ENCODE results near the gene CDX1. TPM values are rescaled to one million over a fixed set of nuclear protein-coding genes. Genes with fewer than 3 reads are reported as not detected.

CDX1 gene
- total RNA-seq, 1 donor from 2014 or later = not detected

DNA sequence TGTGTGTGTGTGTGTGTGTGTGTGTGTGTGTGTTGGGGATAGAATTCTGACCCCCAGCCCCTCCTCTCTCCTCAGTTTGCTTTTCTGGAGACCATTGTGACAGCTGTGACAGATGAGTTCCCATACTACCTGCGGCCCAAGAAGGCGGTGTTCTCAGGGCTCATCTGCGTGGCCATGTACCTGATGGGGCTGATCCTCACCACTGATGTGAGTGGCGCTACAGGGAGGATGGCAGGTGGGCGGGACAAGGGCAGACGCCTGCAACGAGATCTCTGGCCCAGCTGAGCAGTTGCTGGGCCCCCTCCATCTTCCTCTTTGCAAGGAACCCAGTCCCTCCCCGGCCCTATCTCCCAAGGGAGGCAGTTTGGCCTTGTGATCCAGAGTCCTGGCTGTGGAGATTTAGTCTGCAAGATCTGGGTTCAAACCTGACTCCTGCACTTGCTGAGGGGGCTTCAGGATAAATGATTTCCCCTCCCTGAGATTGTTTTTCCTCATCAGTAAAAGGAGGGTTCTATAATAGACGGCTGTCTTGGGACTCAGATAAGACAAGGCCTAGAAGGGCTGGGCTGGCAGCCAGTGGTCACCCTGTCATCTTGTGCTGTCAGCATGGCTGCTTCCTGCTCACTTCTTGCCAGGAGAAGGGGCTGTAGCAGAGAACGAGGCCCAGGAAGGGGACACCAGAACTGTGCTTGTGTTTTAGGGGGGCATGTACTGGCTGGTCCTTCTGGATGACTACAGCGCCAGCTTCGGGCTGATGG lies 37.4 kb downstream of the CDX1 start:
- H3K4me3 ChIP-seq (ENCODE audit: low read depth, low read length) = no peak overlapping the region
- no peak for DNase-seq (ENCODE audit: low read depth)
- no peak for TF ChIP-seq CTCF (conservative IDR thresholded peaks at IDR 0.05; ENCODE audit: low read depth, low read length)

- no peak for DNase-seq (ENCODE audit: low read depth)
- TF ChIP-seq CTCF (conservative IDR thresholded peaks at IDR 0.05; ENCODE audit: low read depth, low read length) = no peak
- H3K4me3 ChIP-seq (ENCODE audit: low read depth, low read length) = no peak overlapping the region
These were observed 38.0 kb downstream of the CDX1 start for GRCh38 chr5:150204590-150204960.

DNA sequence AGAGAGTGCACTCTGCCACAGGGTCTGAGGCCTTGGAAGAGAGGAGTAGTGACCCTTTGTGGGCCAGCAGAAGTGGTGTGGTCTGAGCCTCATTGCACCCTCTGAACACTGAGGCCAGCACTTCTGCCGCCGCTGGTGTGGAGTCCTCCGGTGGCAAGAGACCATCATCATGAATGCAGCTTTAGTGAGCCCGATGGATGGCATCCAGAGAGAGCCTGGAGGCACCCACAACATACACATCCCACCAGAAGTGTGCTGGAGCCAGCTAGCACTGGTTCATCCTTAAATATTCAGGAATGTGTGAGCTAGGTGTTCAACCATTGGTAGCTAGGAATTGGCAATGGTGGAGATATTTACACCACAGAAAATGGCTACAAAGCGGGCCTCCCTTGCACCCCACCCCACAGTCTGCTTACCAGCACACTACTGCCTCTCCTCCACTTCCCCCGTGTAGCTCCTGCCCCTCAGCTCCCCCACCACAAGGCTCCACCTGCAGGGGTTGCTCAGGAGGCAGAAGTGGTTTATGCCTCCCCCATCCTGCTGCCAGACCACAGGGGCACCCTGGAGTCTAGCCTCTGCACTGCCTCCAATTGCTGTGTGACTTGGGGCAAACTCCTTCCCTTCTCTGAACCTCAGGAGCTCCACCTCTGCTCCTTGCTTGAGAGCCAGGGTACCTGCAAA lies 39.7 kb downstream of the CDX1 start:
- no peak for TF ChIP-seq CTCF (conservative IDR thresholded peaks at IDR 0.05; ENCODE audit: low read depth, low read length)
- no peak for DNase-seq (ENCODE audit: low read depth)

GRCh38 chr5:150206779-150207115 lies 40.2 kb downstream of the CDX1 start:
- DNase-seq (ENCODE audit: low read depth) = no peak
- H3K4me3 ChIP-seq (ENCODE audit: low read depth, low read length) = no peak overlapping the region
- no peak for TF ChIP-seq CTCF (conservative IDR thresholded peaks at IDR 0.05; ENCODE audit: low read depth, low read length)

More for the DNA sequence above, 39.7 kb downstream of the CDX1 start:
- no peak overlapping the region for H3K4me3 ChIP-seq (ENCODE audit: low read depth, low read length)

DNA sequence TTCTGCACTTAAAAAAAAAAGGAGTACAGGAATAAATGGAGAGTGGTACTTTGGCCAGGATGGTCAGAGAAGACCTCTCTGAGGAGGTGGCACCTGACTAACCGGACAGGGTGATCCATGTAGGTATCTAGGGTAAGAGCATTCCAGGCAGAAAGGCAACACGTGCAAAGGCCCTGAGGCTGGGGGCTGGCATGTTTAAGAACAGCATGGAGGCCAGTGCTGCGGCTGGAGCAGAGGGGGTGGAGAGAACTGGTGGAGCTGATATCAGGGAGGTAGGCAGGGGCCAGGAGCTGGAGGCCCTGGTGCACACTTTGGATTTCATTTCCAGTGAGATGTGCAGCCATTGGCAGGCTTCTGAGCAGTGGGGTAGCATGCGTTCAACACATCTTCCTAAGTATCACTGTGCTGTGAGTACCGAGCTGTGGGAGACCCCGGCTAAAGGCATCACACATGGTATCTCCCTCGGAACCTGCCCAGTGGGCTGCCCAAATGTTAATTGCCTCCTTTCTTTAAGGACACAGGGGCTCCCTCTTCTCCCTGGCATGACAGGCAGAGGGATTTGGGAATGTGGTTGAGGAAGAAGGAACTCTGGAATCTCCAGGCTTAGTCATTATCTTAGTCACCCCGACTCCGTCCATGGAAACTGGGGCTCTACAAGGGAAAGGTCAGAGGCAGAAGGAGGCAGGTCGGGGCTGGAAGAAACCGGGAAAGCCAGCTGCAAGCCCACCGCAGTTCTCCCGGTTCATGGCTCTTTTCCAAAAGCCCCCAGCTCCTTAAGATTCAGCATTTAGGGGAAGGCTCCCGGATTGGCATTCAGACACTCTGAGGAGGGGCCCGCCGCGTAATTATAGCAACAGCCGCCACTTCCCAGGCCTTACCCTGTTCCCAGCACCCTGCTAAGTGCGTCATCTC lies 41.9 kb downstream of the CDX1 start:
- TF ChIP-seq CTCF (conservative IDR thresholded peaks at IDR 0.05; ENCODE audit: low read depth, low read length) = no peak
- H3K4me3 ChIP-seq (ENCODE audit: low read depth, low read length) = no peak overlapping the region
- no peak for DNase-seq (ENCODE audit: low read depth)

DNA sequence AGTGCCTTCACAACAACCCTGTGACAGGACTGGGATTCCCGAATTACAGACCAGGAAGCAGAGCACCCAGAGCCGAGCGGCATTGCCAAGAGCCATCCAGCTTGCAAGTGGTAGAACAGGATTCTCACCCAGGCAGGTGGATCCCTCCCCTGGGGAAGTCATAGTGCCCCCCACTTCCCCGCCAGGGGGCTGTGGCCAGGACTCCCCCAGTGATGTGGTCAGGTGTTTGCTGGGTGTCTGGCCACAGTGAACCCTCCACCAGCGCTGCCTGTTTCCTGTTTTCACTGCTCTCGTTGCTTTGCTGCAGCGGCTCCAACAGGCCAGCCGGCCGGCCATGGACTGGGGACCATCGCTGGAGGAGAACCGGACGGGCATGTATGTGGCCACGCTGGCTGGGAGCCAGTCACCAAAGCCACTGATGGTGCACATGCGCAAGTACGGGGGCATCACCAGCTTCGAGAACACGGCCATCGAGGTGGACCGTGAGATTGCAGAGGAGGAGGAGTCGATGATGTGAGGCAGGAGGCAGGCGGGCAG lies 42.6 kb downstream of the CDX1 start:
- no peak for TF ChIP-seq CTCF (conservative IDR thresholded peaks at IDR 0.05; ENCODE audit: low read depth, low read length)
- DNase-seq (ENCODE audit: low read depth) = no peak
- no peak overlapping the region for H3K4me3 ChIP-seq (ENCODE audit: low read depth, low read length)

Data from epithelial cell of proximal tubule (primary cell).